ENCODE data around the gene CWC22.
"Not testable (repeated sequence)": the region's sequence is repeated elsewhere in the genome, so short reads cannot be mapped to it uniquely, and the experiment has no call there.

The CWC22 gene

DNA sequence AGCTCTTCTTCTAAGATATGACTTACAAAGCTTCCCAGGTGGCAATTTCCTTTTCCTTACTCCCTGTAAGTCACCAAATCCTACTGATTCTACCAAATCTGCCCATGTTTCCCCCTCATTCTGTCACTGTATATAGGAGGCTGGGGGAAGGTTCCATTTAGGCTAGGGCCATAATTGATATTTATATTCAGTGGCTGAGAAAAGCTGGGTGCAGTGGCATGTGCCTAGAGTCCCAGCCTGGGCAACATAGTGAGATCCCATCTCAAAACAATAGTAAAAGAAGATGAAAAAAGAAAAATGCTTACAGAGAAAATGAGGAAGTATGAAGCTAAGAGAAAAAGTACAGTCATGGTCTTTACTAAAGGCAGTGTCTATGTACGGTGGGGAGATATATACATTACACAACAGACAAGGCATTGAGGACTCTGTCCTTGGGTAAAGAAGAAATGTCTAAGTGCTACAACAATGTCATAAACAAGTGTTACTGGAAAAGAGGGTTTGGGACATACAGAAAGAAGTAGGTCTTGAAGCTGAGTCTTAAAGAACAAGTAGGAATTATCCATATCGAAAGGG is 4.8 kb downstream of the CWC22 start:
- DNase-seq, result no peak

DNA sequence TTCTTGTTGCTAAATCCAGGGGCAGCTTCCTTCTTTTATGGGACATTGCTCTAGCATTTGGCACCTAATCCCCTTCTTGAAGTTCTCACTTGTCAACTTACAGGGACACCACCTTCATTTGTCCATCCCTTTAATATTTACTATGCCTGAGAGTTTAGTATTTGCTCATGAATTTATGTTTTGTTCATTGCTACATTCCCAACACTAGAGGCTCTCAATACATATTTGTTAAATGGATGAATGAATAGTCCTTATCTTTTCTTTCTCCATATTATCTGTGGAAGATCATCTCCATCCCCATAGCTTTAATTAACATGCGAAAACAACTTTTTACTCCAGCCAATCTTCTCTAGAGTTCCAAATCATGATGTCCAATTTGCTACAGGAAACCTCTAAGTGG is 5.4 kb downstream of the CWC22 start:
- DNase-seq, result no peak

DNA sequence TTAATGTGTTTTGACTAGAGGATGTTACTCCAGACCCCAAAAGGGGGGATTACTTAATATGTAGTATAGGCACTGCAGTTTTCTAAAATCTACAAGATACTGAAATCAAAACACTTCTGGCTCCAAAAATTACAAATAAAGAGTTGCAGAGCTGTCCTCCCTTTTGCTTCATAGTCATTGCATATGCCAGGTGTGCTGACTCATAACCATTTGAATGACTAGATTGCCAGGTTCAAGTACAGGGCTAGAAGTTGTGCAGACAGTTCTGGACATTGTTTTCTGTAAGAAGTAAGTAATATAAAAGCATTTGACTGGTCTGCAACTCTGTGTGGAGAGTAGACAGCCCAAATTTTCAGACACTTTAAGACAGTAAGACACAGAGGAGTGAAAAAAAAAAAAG is 6.7 kb downstream of the CWC22 start:
- no peak for DNase-seq

DNA sequence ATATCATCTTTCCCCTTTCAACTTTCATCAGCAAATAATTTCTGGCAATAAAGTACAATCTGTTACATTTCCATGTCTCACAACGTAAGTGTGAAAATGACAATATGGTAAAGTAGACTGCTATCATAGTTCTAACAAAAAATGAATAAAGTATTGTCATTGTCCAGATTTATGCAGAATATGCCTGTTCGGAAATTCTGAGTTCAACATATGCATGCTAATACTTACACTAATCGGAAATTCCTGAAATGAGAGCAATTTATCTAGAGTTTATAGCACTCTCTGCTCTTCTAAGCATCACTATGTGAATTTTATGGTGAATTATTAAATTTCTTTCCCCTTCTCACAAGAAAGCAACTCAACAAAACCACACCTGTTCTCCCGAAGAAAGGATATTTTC is 8.1 kb downstream of the CWC22 start:
- no peak for DNase-seq

GRCh38 chr2:179995741-179996515 is 11.2 kb downstream of the CWC22 start:
- no peak for DNase-seq

GRCh38 chr2:179991344-179991743 is 15.8 kb downstream of the CWC22 start:
- DNase-seq, result no peak

GRCh38 chr2:179990676-179991317 is 16.3 kb downstream of the CWC22 start:
- DNase-seq, result no peak

DNA sequence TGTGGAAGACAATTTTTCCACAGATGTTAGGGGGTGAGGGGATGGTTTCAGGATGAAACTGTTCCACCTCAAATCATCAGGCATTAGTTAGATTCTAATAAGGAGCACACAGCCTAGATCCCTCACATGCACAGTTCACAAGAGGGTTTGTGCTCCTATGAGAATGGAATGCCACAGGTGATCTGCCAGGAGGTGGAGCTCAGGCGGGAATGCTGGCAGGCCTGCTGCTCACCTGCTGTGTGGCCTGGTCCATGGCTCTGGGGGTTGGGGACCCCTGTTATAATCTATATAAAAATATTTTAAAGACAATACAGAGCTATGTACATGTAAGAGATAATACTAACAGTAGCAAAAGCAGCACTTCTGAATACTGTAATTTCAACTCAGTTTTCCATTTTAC is 19.2 kb downstream of the CWC22 start:
- DNase-seq, result no peak

GRCh38 chr2:179985163-179985820 is 21.8 kb downstream of the CWC22 start:
- DNase-seq, result no peak

DNA sequence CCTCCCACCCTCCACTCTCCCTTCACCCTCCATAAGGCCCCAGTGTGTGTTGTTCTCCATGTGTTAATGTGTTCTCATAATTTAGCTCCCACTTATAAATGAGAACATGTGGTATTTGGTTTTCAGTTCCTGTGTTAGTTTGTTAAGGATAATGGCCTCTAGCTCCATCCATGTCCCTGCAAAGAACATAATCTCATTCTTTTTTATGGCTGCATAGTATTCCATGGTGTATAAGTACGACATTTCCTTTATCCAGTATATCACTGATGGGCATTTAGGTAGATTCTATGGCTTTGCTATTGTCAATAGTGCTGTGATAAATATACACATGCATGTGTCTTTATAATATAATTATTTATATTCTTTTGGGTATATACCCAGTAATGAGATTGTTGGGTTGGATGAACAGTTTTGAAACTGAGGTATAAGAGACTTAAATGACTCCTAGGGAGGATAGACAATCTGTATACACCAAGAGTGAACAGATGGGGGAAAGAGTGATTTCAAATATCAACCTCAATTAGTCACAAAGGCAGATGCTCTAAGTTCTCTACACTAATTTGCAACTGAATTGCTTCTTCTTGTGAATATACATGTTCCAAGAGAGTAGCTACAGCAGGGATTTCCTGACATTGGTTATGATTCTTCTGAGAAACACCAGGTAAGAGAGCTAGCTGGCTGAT is 23.7 kb downstream of the CWC22 start:
- no peak for DNase-seq

- DNase-seq, result no peak
Measured at GRCh38 chr2:179981085-179981484, 26.0 kb downstream of the CWC22 start.

DNA sequence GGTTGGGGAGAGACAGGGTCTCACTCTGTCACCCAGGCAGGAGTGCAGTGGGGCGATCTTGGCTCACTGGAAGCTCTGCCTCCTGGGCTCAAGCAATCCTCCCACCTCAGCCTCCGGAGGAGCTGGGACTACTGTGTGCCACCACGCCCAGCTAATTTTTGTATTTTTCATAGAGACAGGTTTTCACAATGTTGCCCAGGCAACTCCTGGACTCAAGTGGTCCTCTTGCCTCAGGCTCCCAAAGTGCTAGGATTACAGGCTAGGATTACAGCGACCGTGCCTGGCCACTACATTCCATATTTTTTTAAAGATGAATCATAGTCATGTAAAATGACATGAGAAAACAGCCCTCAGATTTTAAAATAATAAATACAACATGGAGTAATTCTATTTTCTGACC is 32.3 kb downstream of the CWC22 start:
- DNase-seq, result no peak

DNA sequence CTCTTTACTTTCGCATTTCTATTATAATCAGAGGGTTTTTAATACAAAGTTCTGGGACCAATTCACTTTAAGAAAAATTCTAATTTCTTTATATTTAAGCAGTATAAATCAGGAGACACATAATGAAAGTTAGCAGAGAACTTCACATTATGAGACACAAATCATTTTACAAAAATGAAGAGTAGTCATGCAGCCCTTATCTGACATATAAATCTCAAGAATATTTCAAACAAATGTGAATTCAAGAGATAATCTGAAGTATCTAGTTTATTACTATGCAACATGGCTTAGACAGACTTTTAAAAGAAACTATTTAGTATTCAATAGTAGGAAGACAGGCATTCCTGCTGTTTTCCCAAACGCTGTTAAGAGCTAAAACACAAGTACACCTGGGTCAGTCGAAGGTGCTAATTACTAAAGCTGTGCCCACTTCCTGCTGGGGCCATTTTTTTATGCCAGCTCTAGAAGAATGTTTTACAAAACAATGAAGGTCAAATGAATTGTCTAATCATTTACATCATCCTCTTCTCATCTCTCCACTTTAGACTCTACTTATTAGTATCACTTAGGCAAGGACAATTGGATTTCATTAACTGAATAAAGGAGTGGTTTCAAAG is 40.2 kb downstream of the CWC22 start:
- DNase-seq, result no peak

DNA sequence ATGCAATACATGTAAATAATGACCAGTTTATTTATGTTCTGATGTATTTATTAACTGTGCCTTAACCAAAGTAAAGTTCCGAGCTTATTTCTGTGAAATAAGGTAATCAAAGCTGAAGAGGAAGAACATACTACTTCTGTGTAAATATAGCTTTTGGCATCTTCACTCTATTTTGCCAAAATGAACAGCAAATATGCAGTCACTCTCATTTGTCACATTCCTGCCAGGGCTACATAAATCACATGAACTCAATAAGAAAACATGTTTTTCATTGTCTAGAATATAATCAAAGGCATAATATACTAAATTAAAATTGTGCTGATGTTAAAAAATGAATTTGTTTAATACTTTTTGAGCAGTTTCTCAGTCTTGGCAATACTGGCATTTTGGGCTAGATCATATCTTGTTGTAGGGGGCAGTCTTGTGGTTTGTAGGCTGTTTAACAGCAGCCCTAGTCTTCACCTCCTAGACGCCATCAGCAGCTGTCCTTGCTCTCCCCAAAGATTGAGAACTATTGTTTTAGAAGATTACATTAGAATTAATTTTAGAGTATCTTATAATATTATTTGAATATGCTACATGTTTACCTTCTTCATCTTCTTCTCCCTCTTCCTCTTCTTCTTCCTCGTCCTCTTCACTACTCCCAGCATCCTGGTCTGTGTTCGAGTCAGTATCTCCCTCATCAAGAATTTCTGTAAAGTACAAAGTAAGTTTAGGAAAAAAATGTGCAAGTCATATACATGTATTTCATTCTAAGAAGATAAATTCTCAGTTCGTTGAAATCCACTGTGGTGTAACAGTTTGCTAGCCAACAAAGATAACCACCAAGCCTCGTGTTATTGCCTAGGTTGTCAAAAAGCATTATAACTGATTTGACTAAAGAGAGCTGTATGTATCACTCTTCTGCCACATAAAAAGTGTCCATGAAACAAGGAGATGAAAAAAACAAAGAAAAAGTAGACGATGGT is 41.5 kb downstream of the CWC22 start:
- no peak for DNase-seq

DNA sequence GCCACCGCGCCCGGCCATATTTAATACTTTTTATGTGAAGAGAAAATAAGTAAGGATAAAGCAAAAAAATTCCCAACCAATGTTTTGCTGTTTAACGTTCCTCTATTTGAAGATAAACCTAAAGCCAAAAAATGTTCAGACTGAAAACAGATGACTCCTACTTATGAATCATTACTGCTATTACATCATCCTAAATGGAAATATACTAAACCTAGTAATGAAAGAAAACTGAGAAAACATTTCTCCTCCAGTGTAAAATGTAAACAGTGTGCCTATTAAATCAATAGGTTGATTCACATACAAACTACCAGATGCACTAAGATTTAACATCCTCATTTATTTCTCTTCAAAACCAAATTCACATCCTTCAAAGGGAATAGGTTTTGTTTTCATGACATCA is 43.5 kb downstream of the CWC22 start:
- no peak for DNase-seq

DNA sequence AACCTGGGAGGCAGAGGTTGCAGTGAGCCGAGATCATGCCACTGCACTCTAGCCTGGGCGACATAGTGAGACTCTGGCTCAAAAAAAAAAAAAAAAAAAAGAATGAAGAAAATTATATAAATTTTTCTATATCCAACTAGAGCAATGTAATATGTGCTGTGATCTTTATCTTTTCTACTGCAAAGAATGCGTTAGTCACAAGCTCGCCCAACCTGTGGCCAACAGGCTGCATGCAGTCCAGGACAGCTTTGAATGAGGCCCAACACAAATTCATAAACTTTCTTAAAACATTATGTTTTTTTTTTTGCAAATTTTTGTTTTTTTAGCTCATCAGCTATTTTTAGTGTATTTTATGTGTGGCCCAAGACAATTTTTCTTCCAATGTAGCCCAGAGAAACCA is 48.8 kb downstream of the CWC22 start:
- DNase-seq, result not testable (repeated sequence)

DNA sequence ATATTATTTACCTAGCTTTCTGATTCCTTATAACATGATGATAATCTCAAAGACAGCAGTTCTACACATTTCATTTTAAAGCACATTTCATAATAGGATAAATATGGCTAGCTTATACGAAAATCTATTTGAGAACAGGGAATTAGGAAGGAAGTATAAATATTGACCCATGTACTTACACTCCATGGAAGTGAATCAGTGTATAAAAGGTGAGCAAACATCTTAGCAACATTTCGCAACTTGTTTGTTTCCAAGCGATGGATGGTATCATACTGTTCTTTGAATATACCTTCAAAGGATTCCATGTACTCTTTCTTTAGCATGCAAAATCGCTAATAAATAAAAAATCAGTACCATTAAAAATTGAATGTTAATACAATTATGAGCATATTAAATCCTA is 53.1 kb downstream of the CWC22 start:
- DNase-seq, result no peak

GRCh38 chr2:179953359-179953758 is 53.7 kb downstream of the CWC22 start:
- DNase-seq, result no peak

DNA sequence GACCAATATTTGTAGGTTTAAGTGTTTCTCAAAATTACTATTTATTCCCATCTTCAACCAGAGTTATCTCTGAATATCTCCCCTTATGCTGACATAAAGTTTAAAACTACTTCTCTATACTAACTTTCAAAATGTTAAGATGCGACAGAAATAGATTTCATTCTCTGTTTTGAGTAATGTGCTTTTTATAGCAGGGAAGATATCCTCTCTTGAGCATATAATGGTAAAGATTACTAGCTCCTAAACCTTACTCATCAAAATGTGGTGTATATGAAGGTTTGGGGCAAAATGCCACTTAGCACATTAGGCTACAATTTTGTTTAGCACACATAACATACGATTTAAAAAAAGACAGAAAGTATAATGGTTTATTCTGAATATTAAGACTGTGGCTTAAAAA is 54.4 kb downstream of the CWC22 start:
- DNase-seq, result no peak

GRCh38 chr2:179951680-179952079 is 55.4 kb downstream of the CWC22 start:
- no peak for DNase-seq

GRCh38 chr2:179950391-179950790 is 56.7 kb downstream of the CWC22 start:
- no peak for DNase-seq

GRCh38 chr2:179949438-179949837 is 57.7 kb downstream of the CWC22 start:
- DNase-seq, result no peak

All from midbrain (tissue), 1 donor.